Stimulated activated CD8-positive, alpha-beta memory T cell treated with anti-CD3 and anti-CD28 coated beads, Interleukin-7, amount 100 ng/mL, for 24 hours (primary cell): Measurements from ENCODE around the gene RIPK4.

Experiments
- DNase-seq: peaks from one replicate; pipeline ENCODE4 v3.0.0-alpha.2; 2020; ENCODE audit warnings: low read depth

Gene RIPK4

DNA sequence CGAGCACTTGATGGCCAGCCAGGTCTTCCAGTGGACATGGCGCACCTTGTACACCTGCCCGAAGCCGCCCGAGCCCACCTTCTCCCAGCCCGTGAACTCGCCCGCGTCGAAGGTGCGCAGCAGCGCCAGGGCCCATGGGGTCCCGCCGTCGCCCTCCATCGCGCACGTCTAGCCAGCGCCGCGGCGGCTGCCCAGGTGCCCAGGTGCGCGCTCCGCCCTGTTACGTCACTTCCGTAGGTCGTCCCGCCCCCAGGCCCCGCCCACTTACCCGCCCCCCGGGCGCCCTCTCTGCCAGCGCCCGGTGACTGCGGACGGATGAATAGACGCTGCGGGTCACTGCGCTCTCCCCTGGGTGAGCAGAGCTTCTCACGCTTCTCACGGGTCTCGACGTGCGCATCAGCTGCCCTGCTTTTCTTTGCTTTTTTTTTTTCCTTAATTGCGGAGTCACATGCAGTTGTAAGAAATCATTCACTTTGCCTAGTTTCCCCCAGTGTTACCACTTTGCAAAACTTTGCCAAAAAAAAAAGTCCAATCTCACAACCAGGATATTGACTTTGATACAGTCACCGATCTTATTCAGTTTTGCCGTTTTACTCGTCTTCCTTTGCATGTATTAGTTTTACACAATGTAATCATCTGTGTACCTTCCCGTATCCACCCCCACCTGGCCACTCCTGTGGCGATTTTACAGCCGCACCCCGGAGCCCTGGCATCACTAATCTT lies at the start of gene RIPK4:
Gene RIPK4, minus strand, starts transcription at position 170 of the 723 bp plus-strand sequence. Its CDS starts 11 bp downstream, at position 159.
- peak; percentile 18 for DNase-seq

DNA sequence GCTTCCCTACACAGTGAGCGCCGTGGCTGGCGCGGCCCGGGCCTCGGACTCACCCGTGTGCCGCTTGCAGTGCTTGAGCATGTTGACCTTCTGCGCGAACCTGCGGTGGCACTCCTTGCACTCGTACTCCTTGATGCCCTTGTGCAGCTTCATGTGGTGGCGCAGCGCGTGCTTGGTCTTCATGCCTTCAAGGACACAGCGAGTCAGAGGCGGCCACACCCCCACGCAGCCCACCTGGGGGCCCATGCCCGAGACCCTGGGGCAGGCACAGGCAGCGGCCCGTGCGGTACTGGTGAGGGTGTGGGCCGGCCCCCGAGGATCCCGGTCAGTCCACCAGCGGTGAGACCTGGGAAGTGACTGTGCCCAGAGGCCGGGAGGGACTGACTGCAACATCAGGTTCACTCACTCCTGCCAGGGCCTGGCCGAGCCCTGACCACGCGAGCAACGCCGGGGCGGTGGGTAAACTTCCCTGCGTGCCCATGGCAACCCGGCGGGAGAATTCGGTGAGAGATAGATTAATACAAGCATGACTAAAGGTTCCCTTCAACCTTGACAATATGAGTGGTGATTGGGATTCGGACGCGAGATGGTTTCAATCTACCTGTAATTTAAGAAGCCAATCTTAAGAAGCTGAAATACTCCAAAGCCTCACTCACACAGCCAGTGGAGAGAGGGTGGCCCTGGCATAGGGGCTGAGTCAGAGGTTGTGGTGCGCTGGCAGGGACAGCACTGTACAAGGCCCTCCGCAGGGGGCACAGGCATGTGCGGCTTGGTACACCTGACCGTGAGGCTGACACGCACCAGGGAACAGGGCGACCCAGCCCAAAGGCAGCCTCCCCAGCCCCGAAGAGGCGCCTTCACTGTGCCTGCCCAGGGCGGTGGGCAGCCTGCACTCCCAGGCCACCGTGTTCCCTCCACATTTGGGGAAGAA lies 49.1 kb upstream of the RIPK4 start:
- no peak for DNase-seq

DNA sequence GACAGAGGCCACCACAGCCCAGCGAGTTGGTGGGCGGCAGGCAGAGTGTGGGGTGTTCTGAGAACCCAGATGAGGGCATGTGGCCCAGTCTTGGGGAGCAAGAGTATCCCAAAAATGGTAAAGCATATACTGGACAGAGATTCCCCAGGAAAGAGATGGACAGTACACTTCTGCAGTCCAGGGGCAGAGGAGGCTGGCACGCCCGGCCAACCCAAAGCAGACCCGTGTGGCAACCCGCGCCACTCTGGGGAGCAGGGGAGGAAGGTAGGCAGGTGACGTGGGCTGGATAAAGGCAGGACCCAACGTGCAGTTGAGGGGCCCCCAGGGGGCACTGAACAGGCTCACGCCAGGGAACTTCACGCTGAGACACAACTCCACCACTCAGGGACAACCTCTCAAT lies 46.4 kb upstream of the RIPK4 start:
- no peak for DNase-seq

DNA sequence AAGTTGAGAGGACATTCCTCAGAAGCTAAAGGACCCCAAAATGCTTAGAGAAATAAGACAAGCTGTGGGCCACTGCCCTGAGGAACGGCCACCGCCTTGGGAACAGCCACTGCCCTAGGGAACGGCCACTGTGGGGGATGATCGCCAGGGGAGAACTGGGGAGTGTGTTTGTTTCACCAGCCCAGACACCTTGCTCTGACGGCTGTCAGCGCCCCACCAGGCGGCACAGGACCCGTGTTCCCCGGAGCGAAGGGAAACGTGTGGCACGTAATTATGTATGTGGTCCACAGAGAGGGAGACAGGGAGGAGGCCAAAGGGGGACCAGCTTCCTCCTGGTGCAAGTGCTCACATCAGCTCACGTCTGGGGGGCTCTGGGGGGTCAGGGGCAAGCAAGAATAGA lies 45.8 kb upstream of the RIPK4 start:
- no peak for DNase-seq

DNA sequence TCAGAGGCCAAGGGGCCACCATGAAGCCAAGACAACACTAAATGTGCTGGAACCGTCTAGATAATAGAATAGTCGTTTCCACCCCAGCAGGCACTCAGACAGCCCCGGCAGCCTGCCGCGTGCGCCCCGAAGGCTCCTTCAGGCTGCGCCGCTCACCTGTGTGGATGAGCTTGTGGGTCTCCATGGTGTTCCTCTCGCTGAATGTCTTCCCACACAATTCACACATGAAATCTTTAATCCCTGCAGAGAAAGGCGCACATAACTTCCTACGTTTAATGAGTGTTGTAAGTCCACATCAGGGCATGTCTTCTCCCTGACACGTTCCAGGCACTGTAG lies 43.7 kb upstream of the RIPK4 start:
- no peak for DNase-seq

DNA sequence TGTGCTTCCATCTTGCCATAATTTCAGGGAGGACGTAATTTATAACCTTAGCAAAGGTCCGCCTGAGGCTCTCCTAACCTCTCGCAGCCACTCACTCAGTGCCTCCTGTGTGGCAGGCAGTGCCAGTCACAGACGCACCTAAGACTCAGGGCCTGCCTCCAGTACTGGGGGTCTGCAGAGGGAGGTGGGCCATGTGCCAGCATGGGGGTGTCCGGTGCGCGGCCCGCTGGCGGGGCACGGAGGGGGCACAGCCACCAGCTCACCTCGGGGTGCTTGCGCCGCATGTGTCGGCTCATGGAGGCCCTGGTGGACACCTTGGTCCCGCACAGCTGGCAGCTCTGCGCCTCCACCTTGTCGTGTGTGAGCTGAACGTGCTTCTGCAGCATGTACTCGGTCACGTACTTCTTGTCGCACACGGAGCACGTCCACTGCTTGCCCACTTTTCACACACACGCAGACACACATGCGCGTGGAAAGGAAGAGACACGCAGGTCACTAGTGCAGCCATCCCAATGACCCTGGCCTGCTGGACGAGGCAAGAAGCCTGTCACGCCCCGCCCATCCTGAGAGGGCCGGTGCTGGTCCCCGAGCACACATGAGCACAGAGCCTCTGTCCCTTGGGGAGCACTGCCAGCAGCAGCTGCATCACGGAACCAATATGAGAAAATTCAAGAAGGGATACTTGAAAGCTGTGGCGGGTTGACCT lies 43.2 kb upstream of the RIPK4 start:
- DNase-seq, result no peak

DNA sequence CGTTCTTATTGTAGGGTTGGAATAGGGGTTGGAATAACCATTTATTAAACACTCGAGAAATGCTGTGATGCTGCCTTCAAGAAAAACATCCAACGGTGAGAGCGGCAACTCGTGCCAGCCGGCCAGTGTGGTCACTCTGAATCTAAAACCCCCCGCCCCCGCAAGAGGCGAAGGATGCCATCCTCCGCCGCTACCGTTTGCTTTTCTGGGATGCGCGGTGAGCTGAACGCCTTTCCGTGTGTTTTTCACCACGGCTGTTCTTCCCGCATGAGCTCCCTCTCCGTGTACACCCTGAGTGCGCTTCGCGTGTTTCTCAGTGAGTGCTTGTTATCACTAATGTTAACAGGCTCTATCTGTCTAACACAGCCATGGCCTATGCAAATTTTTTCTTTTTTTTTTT lies 42.0 kb upstream of the RIPK4 start:
- DNase-seq, result no peak

DNA sequence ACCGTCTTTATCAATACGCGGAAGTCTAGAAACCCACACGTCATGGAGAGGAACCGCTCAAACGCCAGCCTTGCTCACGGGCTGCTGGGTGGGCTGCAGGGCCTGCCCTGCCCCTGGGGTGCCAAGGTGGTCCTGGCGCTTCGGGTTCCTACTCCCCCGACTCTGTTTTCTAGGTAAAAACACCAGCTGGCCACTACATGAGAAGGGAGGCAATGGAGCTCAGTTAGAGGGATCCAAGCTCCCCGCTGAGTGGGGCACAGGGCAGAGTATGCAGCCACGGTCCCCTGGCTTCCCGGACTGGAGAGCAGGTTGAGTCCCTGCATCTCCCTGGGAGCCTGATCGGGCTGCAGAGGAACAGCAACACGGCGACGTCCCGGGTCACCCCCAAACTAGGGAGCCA lies 41.2 kb upstream of the RIPK4 start:
- no peak for DNase-seq

DNA sequence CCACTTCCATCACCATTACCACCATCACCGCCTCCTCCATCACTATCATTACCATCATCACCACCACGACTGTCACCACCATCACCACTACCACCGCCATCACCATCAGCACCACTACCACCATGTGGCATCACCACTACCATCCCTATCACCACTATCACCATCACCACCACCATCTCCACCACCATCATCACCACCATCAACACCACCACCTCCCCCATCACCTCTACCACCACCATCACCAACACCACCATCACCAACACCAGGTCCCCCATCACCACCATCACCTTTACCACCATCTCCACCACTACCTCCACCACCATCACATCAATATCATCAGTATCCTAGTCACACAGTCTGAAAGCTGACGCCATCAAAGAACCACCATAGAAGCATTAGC lies 39.9 kb upstream of the RIPK4 start:
- DNase-seq, result no peak

DNA sequence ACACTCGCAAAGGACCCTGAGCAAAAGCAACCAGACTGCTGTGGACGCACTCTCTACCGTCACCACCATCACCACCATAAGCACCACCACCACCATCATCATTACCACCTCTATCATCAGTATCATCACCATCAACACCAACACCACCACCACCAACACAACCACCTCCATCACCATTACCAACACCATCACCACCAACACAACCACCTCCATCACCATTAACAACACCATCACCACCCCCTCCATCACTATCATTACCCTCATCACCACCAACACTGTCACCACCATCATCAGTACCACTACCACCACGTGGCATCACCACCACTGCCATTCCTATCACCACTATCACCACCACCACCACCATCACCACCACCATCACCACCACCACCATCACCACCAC lies 38.8 kb upstream of the RIPK4 start:
- DNase-seq, result no peak

DNA sequence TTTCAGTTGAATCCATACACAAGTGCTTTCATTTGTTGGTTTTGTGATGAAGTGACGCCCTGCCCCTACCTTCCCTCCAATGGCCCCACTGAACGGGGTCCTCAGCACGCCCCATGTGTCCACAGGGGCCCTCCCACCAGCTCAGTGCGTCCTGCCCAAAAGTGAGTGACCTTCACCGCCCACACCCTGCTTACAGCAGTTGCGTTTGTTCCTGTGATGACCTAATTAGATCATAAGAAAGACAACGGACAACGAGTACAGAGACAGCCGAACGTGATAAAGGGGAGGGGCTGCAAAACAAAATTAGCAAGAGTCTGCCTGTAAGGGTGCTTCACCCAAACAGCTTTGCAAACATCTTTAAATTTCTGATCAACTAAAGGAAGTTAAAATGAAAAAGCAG lies 38.2 kb upstream of the RIPK4 start:
- no peak for DNase-seq

DNA sequence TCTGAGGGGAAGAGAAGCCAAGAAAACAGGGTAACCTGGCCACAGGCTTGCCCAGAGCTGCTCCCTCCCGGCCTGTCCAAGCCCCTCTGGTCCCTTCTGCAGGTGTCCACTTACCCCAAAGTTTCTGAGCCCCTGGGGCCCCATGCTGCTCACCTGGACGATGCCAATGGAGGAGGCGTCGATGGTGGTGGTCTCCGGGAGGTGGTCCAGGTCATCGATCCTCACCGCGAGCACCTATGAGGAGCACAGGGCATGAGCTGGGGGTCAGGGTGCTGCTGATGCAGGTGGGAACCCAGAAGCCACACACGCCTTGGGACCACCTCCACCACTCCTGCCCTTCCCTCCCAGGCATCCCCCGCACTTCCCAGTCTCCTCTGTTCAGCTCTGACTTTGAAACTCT lies 37.5 kb upstream of the RIPK4 start:
- DNase-seq, result no peak

DNA sequence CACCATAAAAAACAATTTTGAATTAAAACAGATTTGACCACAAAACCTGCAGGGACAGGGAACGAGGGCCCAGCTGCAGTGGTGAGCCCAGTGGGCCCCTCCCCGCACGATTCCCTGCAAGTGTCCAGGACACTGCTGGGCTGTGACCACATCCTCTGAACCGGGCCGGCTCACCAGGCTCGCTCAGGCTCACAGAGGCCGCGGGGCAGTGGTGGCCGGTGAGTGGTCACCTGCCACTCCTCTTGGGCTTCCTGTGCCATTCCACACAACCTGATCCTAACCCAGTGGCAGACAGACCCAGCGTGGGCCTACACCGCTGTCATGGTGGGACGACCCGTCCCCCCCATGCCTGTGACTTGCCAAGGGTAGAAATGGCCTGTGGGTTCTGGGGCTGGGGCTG lies 36.5 kb upstream of the RIPK4 start:
- DNase-seq, result no peak

DNA sequence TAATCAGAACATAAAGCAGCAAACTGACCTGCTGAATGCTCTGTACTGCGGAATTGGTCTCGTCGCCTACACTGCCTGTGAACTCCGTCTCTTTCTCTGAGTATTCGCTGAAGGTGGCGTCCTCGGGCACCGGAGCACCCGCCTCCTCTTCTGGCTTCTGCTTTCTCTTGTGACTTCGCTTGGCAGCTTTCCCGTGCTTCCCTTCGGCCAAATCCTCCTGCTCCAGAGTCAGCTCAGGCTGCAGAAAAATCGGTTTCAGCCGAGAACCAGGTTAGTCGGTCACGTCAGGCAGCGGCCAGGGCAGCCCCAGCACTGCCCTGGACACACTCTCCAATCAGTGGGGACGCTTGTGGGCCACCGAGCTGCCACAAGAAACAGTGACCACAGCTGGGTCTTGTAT lies 35.8 kb upstream of the RIPK4 start:
- DNase-seq, result no peak

DNA sequence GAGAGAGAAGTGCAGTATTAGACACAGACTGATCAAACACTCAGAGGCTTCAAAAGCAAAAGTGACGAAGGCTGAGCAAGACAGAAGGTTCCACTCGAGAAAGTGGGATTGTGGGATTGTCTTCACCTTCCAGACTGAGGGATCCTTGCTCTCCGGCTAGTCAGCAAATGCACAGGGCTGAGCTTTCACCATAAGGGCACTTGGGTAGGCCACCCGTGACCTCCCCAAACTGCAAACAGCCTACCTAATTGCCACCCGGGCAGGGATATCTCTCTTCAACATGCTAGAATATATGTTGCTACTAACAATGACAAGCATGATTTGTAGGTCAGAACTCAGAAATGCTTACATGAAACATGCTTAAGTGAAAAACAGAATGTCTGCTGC lies 35.3 kb upstream of the RIPK4 start:
- DNase-seq, result no peak

DNA sequence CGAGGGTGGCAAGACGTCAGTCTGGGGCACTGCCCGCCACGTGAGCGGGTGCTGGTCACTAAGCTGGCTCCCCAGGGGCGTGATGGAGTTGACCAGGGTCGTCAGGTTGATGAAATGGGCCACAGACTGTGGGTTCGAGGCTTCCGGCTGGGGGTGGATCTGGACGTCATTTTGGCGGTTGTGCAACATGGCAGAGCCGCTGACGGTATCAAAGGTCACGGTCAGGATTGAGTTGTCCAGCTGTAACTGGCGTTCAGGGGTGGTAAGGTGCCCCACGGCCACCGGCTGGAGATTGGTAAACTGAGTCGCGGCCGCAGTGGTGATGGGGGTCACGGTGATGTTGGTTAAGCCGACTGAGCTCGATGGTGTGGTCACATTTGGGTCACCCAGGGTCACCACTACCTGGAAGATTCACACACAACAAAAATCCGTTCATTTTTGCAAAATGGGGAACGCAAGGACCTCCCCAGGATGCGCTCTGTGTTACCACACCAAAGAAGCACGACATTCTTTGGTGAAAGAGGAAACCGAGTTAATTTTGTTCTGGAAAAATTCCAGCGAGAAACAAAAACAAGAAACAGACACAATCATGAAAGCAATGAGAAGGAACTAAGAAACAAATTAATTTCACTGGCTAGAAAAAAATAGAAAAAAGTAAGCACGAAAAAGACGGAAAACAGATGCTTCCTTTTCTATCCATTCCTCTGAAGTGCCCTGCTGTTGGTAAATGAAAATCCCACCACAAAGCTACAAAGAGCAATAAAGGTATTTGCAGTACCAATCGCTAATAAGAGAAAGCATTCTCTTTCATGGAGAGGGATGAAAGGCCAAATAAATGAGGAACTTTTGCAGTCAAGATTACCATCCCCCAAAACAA lies 34.7 kb upstream of the RIPK4 start:
- no peak for DNase-seq

DNA sequence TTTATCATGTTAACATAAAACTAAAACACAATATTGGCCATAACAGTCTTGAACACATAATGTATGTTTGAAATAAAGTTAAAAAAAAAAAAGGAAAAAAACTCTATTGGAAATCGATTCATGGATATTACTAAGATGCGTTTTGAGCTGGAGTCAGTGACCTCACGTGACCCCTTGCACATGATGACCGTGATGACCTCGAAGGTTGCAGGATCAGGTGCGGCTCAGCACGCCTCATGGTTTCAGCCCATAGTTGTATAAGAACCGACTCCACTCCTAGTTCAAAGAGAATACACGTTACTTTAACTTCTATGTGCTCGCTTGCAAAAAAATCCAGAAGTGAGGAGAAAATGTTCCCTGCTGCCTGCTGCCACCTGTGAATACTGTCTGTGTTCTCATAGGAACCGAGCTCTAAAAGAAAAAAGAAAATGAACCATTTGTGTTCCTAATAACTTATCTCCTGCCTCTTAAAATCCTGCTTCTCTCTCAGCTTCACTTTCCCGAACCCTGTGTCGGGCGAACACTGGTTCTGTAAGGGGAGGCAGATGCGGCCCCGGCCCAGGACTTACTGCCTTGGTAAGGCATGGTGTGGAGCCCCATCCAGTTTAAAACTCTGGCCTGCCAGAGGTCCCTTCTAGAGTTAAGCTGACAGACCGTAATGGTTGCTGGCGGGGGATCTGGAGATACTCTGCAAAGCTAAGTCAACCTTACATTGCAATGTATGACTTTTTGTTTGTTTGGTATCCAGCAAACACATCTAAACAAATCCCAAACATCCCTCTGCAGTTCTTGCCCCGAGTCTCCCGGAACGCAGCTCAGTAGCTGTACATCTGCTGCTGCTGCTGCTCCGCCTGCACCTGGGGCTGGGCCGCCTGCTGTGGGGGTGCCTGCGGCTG lies 33.8 kb upstream of the RIPK4 start:
- DNase-seq, result no peak

DNA sequence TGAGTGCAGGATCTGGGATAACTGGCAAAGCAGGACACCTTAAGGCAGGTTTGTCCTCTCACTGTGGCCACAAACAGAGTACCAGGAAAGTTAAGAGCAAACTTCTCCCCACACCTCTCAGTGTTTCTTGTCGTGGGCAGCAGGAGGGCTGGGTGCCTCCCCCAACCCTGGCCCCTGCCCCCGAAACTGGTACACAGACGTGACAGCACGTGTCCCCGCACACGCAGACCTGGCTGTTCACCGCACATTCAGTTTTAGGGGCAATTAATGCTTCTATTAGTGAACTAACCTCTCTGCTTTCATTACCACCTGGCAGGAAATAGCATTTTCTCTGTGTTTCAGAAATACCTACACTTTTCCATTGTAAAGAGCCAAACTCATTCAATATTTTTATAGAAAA lies 32.9 kb upstream of the RIPK4 start:
- no peak for DNase-seq

DNA sequence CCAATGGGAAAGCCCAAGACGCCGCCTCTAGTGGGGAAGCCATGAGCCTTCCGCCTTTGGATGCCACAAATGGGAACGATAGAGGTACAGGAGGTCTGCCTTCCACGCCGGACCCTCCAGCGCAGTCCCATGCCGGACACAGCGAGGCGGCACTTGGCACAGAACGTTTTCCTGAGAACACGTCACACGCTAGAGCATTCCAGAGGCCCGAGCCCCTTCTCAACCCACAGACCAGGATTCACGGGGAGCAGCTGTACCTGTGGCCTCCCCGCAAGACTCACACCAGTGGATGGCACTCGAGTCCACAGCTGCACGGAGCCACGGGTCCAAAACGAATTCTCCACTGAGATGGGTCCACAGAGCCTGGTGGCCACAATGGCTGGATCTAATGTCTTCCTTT lies 31.5 kb upstream of the RIPK4 start:
- DNase-seq, result no peak

DNA sequence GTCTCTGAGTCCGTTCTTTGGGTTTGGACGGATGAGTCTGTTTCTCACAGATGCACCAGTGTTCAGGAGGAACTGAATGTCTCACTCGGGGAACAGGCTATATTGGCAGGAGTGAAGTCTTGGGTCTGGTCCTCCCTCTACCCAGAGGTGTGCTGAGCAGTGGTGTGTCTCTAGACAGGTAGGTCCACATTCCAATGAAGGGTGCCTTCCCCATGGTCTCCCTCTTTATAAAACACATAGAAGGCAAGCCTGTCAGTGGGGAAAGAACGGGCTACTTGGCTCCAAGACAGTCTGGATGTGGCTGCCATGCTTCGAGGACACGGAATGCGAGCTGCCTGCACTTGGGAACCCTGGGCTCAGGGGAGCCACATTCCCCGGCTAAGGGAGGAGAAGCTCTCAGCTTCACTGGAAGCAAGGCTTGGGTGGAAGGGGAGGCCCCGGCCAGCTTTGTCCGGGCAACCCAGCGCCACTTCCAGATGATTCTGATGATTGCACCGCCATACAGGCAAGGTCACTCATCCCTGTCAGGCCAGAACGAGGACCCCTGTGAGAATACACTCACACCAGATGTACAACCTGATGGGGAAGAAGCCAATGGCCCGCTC lies 29.7 kb upstream of the RIPK4 start:
- no peak for DNase-seq

DNA sequence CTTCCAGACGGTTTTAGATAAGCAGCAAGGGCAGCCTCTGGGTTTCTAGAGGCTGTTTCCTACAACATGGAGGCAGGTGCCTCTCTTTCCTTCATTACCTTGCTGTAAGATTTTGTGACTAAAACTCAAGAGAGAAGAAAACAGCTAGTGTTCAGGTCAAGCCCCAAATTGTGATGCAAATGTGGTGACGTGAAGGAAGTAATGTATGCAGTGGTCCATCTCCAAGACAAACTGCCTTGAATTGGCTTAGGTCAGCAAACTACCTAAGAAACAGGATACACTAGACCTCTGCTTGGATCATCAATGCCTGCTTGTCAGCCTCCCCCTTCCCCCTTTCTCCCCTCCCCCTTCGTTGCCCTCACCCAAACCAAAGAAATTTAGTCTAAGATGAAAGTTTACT lies 28.9 kb upstream of the RIPK4 start:
- no peak for DNase-seq
